Parathyroid adenoma (tissue), 2 donors: Measurements from ENCODE around the gene MYL12B.

Experiments used
- H2AFZ ChIP-seq: fragments of 300-600 bp; sonication (generic); one replicate; pipeline ENCODE4 v1.7.0; 2017; ENCODE audit warnings: antibody characterized with exemption, mild to moderate bottlenecking
- H3K27ac ChIP-seq: fragments of 300-600 bp; sonication (generic); one replicate; pipeline ENCODE4 v1.7.0; 2017
- H3K27me3 ChIP-seq: fragments of 300-600 bp; sonication (generic); one replicate; pipeline ENCODE4 v1.7.0; 2017; ENCODE audit warnings: low read length; ENCODE audit not compliant: control insufficient read depth, insufficient read depth
- H3K36me3 ChIP-seq: fragments of 300-600 bp; sonication (generic); one replicate; pipeline ENCODE4 v1.7.0; 2017; ENCODE audit warnings: low read length; ENCODE audit not compliant: control insufficient read depth, insufficient read depth
- H3K4me1 ChIP-seq: fragments of 300-600 bp; sonication (generic); one replicate; pipeline ENCODE4 v1.7.0; 2017; ENCODE audit warnings: control low read depth
- H3K4me2 ChIP-seq: fragments of 300-600 bp; sonication (generic); one replicate; pipeline ENCODE4 v1.7.0; 2017; ENCODE audit warnings: low read length
- H3K4me3 ChIP-seq: fragments of 300-600 bp; sonication (generic); one replicate; pipeline ENCODE4 v1.7.0; 2017; ENCODE audit warnings: low read depth, low read length
- H3K79me2 ChIP-seq: fragments of 300-600 bp; sonication (generic); one replicate; pipeline ENCODE4 v1.7.0; 2017; ENCODE audit warnings: control low read depth
- H3K9ac ChIP-seq: fragments of 300-600 bp; sonication (generic); one replicate; pipeline ENCODE4 v1.7.0; 2017; ENCODE audit warnings: mild to moderate bottlenecking
- H3K9me3 ChIP-seq: fragments of 300-600 bp; sonication (generic); one replicate; pipeline ENCODE4 v1.7.0; 2017; ENCODE audit warnings: low read length; ENCODE audit not compliant: control insufficient read depth
- CTCF ChIP-seq: fragments of 300-600 bp; sonication (generic); IDR thresholded peaks from one replicate; pipeline ENCODE4 v1.7.0; 2017; ENCODE audit warnings: antibody characterized with exemption, mild to moderate bottlenecking
- donor health status: primary hyperparathyroidism.

The MYL12B gene

GRCh38 chr18:3261373-3262233, at the start of gene MYL12B:
Gene MYL12B (plus strand): TSS chr18:3262133. CDS start chr18:3272899, 10,766 bp downstream.
- H3K4me2 ChIP-seq: peak within 1 kb of the TSS; percentile 80
- peak within 1 kb of the TSS; percentile 95 for H3K27ac ChIP-seq
- H3K79me2 ChIP-seq: peaks cover 41% of the 10 kb centered on the region
- H3K9me3 ChIP-seq: no peaks in the 10 kb centered on the region
- peak; percentile 24 for TF ChIP-seq CTCF
- peaks cover 15% of the 10 kb centered on the region for H3K4me1 ChIP-seq
- H3K27me3 ChIP-seq: no peaks in the 10 kb centered on the region
- H2AFZ ChIP-seq: peak within 1 kb of the TSS; percentile 92
- peak within 1 kb of the TSS; percentile 97 for H3K9ac ChIP-seq
- H3K36me3 ChIP-seq: no peaks in the 10 kb centered on the region
- peak within 1 kb of the TSS; percentile 87 for H3K4me3 ChIP-seq

GRCh38 chr18:3212657-3213056, 49.3 kb upstream of the MYL12B start:
- H3K27ac ChIP-seq: no peak overlapping the region
- no peak overlapping the region for H3K9ac ChIP-seq
- H3K4me2 ChIP-seq: no peak overlapping the region
- no peaks in the 10 kb centered on the region for H3K9me3 ChIP-seq
- no peaks in the 10 kb centered on the region for H3K79me2 ChIP-seq
- no peaks in the 10 kb centered on the region for H3K36me3 ChIP-seq
- H2AFZ ChIP-seq: no peak overlapping the region
- no peaks in the 10 kb centered on the region for H3K4me1 ChIP-seq
- no peak overlapping the region for H3K4me3 ChIP-seq
- TF ChIP-seq CTCF: no peak
- H3K27me3 ChIP-seq: no peaks in the 10 kb centered on the region

- no peak overlapping the region for H2AFZ ChIP-seq
- H3K4me1 ChIP-seq: no peaks in the 10 kb centered on the region
- no peaks in the 10 kb centered on the region for H3K79me2 ChIP-seq
- H3K9ac ChIP-seq: no peak overlapping the region
- TF ChIP-seq CTCF: no peak
- H3K27me3 ChIP-seq: no peaks in the 10 kb centered on the region
- no peaks in the 10 kb centered on the region for H3K9me3 ChIP-seq
- H3K36me3 ChIP-seq: no peaks in the 10 kb centered on the region
- H3K4me2 ChIP-seq: no peak overlapping the region
- H3K4me3 ChIP-seq: no peak overlapping the region
- H3K27ac ChIP-seq: no peak overlapping the region
Measured at GRCh38 chr18:3213300-3214059, 48.5 kb upstream of the MYL12B start.

GRCh38 chr18:3214855-3215637, 46.9 kb upstream of the MYL12B start:
- Histone ChIP-seq H3K9me3 (no peaks in the 10 kb centered on the region), H3K27ac (no peak overlapping the region), H3K9ac (no peak overlapping the region), H3K79me2 (no peaks in the 10 kb centered on the region), H3K27me3 (no peaks in the 10 kb centered on the region), H2AFZ (no peak overlapping the region), H3K4me3 (no peak overlapping the region), H3K4me1 (no peaks in the 10 kb centered on the region), H3K36me3 (no peaks in the 10 kb centered on the region), H3K4me2 (no peak overlapping the region)
- TF ChIP-seq CTCF: no peak
